ENCODE measurements around the gene ADAM12.

The ADAM12 gene

DNA sequence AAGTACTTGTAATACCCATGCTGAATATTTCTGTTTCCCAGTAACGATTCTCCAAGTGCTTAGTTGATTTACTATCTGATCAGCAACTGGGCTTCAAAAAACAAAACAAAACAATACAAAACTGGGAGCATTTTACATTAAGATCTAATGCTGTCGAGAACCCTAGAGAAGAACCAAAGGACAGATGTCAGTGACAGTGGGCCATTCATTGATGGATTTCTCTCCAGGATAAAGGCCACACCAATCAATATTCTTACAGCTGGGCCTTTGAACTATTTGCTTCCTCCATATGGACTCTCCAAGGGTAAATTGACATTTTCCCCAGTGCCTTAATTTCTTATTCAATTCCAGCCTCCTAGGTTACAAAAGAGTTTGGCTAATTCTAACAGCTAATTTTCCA is 217.5 kb downstream of the ADAM12 start:
- no peak for FAIRE-seq

DNA sequence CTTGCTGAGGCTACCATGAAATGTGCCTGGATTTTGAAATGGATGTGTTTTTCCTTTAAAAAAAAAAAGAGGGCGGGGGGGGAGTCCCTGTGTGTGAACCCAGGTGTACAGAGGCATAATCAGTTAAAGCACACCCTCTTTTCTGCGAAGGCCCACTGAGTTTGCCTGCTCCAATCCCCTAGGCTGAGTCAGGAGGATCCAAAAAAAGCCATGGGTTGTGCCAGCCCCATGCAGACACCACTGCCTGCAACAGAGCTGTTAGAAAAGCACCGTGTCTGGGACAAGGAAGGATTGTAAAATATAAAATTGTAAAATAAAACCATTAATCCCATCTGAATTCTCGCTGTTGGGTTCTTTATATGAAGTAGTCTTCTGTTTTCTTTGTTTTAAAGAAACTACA is 217.9 kb downstream of the ADAM12 start:
- FAIRE-seq: no peak

DNA sequence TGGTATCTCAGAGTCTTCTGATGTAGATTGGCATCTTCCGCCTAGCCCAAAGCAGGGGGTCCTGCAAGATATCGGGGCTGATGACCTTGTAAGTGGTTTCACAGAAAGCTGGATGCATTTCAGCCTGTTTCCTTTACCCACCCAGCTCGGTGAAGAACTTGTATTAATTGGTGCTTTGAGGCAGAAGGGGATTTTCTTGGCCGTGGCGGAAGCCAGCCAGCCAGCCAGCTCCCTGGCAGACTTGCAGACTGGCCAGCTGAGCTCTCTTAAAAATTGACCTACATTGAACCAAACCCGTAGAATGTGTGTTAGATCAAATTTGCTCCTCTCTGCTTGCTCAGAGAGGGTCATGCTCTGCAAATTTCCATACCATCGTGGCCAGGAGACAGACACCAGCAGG is 218.4 kb downstream of the ADAM12 start:
- FAIRE-seq: no peak

DNA sequence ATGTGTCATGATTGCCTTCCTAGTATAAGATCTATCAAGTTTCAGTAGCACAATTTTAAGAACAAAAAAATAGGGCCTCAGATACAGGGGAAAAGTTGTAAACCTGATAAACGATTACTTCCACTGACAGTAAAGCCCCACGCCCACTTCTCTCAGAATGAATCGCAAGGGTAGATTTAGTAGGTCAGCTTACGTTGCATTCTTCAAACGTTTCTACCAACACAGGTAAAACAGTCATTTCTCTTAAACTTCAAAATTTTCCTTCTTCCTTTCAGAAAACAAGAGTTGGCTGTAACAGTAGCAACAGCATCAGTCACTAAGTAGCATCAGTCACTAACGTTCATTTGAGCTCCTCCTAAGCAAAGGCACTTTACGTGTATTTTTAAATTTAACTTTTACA is 221.5 kb downstream of the ADAM12 start:
- no peak for FAIRE-seq

DNA sequence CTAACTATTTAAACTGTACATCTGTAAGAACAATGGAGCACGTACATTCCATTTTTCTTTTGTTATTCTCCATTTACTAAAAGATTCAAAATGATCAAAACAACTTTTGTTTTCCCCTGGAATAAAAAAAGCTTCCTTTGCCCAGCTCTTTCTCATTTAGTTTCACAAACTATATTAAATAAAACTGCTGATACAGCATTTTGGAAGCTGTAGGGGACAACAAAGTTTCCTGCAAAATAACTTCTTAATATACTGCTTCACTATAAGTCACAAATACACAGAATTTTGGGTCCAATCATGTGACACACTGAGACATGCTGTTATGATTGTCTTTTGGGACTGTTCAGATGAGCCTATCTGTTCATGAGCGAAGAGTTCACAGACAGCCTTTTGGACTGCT is 222.4 kb downstream of the ADAM12 start:
- no peak for FAIRE-seq

DNA sequence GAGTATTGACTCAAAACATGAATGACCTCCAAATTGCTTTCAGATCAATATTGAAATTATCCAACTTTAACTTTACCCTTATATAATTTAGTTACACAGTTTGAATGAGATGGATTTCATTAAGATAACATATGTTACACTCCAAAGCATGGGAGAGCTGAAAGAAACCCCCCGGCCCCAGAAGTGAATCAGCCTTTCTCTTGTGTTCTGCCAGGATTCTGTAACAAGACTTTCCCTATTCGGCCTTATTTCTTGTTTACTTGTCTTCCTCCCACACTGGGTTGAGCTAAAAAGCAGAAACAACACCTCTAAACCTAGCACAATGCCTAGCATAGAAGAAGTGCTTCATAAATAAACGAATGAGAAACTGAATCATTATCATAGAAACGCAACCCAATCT is 224.8 kb downstream of the ADAM12 start:
- FAIRE-seq: no peak

DNA sequence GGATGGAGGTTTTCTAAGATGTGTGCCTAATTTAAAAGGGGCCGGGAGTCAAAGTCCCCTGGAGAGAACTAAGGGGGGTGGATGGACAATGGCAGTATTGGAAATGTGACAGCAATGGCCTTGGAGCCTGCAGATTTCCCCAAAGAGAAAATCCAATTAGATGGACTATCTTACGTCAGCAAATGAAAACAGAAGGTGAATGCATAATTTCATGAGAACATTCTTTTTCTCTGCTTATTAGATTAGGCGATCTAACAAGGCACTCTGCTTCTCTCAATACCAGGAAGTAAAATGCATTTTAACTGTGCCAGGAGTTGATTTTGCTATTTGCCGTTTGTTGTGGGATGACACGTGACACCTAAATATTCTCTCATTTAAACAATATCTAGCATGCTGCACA is 226.6 kb downstream of the ADAM12 start:
- FAIRE-seq: no peak

DNA sequence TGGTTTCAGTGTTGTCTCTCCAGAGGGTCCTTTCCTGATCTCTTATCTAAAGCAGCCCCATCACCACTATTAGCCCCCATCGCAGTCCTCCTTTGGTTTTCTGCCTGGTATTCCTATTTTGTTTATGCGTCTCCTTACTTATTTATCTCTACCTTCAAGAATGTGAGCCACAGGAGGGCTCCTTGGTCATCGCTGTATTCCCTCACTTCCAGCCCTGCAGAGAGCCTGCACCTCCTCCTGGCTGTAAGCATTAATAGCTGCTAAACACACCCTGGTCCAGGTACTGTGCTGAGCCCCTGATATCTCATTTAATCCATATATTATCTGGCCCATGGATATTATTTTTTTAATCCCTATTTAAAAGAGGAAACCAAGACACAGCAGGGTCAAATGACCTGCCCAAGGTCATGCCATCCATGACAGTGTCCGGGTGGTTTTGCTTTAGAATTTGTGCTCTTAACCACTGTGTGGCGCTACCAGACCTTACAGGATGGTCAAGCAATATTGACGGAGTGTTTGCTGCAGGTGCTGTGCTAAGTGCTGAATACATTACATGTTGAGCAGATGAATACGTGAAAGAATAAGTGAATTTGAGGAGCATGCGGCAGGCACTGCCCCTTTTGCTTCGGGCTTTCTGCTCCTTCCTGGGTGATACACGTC is 227.2 kb downstream of the ADAM12 start:
- FAIRE-seq: no peak

DNA sequence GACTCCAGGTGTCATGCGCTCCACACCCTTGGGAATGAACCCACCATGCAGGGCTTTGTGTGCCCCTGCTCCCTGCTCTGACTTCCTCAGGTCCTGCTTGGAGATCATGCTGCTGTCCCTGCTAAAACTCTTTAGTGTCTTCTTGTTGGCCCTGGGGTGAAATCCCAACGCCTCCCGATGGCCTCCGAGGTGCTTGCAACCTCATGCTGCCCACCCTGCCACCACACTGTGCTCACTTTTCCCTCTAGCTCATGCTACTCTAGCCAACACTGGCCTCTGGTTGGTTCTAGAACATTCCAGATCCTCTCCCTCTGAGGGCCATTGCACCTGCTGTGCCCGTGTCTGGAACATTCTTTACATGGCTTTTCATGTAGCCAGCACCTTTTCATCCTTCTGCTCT is 227.7 kb downstream of the ADAM12 start:
- no peak for FAIRE-seq

DNA sequence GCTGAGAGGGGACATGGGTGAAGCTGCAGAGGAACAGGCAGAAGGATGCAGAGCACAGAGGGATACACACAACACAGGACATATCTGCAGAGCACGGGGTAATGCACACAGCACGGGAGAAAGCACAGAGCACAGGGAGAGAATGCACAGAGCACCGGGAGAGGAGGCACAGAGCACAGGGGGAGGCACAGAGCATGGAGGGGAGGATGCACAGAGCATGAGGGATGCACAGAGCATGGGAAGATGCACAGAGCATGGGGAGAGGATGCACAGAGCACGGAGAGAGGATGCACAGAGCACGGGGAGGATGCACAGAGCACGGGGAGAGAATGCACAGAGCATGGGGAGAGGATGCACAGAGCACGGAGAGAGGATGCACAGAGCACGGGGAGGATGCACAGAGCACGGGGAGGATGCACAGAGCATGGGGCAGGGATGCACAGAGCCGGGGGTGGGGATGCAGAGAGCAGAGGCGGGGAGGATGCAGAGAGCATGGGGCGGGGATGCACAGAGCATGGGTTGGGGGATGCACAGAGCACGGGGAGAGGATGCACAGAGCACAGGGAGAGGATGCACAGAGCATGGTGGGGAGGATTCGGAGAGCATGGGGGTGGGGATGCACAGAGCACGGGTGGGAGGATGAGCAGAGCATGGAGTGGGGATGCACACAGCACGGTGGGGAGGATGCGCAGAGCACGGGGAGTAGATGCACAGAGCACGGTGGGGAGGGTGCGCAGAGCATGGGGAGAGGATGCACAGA is 230.0 kb downstream of the ADAM12 start:
- no peak for FAIRE-seq

DNA sequence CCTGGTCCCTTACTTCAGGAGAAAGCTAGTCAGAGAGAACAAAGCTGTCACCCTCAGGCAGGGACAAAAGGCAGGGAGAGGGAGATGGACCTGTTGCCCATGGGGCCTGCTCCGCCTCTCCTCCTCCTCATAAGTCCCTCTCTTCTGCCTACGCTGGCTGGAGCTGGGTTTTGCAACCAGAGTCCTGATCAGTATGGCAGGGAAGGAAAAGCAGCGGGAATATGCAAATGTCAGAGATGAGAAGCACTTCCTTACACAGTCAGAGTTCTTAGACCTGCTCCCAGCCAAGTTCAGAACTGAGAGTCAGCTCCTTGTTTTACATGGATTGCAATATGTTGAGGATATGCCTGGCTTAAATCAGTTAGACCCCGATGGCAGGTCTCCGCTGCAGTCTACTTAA is 231.1 kb downstream of the ADAM12 start:
- FAIRE-seq: no peak

DNA sequence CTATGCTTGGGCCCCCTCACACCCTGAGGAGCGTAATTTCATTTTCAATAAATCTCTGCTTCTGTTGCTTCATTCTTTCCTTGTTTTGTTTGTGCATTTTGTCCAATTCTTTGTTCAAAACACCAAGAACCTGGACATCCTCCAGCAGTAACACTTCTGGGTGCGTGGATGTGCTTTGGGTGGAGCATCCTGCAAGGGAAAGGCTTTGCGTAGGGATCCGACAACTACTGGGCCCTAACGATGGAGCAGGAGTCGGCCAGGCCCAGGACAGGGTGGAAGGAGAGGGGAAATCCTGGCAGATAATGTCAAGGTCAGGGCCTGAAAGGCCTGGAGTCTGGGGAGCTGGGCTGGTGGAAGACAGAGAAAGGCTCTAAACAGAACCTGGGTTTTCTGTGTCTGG is 231.8 kb downstream of the ADAM12 start:
- no peak for FAIRE-seq

DNA sequence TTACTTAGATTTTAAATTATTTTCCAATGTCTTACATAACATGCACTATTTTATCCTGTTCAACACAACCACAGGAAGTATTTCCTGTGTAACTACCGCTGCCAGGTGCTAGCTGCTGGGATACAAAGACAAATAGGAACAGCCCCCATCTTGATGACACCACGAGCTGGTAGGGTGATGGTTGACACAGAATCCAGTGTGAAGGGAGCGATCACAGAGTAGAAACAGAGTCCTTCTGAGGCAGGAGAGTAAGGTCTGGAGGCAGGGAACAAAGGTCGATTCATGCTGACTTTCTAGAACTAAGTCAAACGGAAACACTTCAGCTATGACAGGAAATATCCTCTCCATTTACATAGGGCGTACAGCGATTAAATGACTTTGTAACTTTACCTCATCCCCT is 232.3 kb downstream of the ADAM12 start:
- no peak for FAIRE-seq

DNA sequence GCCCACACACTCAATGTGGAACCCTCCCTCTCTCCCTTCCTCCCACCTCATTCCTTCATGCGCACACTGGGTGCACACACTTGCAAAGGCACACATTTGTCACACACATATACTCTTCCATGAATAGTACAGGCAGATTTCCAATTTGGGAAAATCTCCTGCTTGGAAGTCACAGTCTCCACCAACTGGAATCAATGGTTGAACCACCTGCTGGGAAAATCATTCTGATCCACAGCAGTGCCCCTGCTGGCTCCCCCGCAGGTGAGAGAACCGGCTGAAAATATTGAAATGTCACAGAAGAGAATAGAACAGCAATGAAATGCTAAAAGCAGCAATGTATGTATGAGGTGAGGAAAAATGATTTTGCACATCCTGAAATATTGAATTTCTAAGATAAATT is 232.7 kb downstream of the ADAM12 start:
- FAIRE-seq: no peak

DNA sequence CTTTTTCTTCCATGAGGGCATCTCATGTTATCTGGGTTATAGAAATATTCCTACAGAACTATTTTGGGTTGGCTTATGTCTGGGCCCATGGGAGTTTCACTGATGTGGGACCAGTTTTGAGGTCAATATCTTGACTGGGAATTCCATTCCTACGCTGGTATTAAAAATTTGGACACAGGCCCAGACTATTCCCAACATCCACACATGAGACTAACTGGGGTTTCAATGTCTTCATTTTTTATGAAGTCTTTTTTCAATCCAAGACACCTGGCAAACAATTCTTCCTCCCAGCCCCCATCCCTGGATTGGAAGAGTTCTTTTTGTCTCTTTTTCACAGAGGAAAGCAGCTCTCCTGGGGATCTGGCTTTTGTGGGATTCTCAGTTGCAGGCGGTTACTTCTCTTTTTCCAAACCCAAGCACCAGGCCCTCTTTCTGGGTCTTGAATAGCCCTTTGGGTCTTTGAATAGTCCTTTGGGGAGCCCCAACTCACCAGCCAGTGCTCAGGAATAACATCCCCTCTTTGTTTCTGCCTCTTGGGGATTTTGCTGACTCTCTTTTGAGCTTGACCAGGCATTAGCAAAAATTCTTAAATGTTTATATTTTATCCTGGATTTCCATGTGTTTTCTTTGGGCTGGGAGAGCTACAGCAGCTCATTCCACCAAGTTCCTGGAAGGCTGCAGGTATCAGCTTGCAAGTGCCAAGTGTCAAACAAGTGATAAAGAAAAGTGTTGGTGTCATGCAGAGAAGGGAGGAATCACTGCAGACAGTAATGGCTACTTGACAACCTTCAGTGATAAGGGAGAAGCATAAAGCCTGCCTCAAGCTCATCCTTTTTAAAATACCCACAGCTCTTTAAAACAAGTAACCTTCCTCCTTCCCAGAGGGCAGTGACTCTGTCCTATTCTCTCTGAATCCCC is 234.3 kb downstream of the ADAM12 start:
- no peak for FAIRE-seq

DNA sequence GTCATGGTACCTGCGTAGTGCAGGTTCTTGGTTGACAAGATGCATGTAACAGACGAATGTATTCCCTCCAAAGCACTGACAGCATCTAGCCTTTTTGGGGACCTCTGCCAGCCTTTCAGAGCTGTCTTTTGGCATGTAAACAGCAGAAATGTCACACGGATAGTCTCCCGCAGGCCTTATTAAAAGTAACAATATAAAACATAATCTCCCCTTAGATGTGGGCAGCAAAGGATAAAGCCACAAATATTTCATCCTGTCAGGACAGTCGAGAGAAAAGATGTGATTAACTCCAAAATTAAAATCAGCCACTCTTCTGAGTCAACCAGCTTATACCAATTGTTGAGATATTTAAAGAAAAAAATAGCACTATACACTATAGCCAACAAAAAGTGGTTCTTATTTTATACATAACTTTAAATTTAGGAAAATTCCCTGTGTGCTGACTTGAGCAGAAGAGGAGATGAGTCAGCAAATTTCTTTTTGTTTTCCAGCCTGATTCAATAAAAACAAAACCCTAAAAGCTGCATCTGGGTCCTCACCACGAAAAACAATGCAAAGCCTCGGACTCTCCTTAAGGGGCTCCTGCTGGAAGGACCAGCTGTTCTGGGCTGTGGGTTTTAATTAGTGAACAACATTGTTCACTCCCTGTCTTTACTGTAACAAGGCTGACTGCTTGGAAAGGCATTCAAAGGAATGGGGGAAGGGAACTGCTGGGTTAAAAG is 240.2 kb downstream of the ADAM12 start:
- no peak for FAIRE-seq

DNA sequence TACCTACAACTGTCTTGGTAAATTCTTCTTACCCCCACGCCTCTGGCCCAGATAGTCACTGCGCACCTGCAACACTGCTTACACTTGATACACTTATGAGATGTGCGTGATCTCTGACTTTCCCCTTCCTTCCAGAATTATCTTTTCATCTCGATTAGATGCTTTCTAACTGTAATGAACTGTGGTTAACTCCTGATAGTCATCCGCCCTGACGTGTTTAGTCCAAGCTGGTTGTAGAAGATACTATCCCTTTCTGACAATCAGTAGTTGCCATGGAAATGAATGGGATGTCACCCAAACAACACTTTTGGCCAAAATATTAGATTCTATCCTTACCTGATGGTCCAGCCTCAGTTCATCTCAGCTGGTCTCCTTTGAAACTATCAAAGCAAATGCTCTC is 241.5 kb downstream of the ADAM12 start:
- no peak for FAIRE-seq

DNA sequence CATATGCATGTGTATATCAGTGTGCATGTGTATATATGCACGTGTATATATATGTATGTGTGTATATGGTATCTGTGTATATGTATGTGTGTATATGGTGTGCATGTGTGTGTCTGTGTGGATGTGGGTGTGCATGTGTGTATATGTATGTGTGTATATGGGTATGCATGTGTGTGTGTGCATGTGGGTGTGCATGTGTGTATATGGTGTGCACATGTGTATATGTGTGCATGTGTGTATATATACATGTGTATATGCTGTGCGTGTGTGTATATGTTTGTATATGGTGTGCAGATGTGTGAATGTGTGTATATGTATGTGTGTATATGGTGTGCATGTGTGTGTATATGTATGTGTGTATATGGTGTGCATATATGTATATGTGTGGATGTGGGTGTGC is 245.2 kb downstream of the ADAM12 start:
- no peak for FAIRE-seq

DNA sequence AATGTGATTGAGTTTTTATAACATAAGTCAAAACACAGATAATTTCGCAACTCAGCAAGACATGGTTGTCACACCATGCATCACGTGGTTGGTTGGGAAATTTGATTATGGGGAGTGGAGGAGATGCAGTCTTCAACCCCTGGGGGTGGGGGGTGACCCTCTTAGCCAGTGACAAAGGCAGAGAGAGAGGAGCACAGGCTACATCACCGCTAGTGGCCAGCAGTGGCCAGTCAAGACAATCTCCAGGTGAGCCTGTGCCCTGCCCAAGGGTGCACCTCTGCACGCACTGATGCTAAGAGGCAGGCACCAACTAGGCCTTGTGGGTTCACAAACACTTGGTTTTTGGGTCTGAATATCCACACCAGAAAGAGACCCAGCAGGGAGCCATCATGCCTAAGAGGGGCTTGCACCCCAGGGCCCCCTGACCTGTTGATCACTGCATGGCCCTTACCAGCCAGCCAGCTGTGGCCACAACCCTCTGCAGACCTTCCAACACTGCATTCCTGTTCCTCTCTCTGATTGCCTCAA is 247.5 kb downstream of the ADAM12 start:
- no peak for FAIRE-seq

DNA sequence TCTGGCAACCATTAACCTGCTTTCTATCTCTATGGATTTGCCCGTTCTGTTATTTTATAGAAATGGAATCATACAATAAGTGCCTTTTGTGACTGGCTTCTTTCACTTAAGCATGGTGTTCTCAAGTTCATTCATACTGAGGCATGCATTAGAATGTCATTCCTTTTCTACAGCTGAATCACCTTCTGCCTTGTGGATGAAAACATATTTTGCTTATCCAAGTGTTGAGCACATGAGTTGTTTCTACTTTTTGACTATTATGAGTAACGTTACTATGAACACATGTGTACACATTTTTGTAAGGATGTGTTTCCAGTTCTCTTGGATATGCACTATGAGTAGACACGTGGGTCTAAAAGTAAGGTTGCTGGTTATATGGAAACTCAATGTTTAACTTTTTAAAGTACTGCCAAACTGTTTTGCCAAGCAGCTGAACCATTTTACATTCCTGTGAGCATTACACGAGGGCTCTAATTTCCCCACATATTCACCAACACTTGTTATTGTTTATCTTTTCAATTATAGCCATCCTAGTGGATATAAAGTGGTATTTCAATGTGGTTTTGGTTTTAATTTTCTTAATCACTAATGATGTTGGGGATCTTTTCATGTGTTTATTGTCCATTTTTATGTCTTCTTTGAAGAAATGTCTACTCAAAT is 250.6 kb downstream of the ADAM12 start:
- FAIRE-seq: no peak

DNA sequence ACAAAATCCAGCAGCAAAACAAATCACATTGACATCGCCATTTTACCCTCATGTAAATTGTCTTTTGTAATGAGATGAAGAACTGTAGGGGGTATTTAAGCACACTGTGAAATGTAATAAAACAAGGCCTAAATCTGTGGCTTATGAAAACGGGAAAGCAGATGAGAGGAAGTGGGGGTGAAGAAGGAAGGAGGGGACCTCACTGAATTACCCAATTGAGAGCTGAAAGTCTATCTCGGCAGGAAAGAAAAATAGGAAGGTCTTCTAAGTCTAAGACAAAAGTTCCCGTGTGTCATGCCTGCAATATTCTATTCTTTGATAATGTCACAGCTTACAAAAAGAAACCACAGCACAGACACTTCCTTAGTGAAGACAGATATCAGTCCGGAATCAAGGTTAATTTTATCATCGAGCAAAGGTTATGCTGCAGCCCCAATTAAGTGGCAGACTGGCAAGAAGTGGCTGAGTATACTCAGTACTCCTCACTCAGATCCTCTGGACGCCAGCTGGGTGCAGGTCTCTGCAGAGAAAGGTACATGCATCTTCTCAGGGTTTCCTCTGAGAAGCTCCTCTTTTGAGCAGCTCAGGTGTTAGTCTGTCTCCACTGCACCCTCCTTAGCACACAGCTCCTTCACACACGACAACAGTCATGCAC is 252.2 kb downstream of the ADAM12 start:
- FAIRE-seq: no peak

DNA sequence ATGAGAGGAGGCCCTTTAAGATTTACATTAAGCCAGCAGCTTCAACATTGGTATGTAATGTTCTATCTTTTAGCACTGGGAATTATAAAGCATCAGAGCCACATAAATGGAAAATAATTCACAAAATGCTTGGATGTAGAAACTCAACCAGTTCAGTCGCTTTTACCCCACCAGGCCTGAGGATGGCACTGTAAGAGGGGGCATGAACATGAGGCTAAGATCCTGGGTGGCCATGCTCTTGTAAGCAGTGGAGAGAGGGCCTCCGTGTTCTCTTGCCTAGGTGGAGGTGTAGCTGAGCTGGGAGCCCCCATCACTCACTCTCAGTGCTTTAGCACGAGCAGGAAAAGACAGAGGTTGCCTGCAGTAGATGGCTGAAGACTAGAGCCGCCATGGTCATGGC is 253.1 kb downstream of the ADAM12 start:
- FAIRE-seq: no peak

Data from colon (tissue), 2 donors.